Stimulated activated naive CD4-positive, alpha-beta T cell treated with Interleukin-2 at 50 U/mL for 16 hours (primary cell): ENCODE results near the gene LRRC47.
A peak's percentile ranks its signal among the peaks of the same experiment; 100 is the strongest.
"Not testable (repeated sequence)": the region's sequence is repeated elsewhere in the genome, so short reads cannot be mapped to it uniquely, and the experiment has no call there.

Experiments used
- DNase-seq: peaks from one replicate; lab custom pipeline; 2025; lab: John Stamatoyannopoulos, UW

Gene LRRC47

DNA sequence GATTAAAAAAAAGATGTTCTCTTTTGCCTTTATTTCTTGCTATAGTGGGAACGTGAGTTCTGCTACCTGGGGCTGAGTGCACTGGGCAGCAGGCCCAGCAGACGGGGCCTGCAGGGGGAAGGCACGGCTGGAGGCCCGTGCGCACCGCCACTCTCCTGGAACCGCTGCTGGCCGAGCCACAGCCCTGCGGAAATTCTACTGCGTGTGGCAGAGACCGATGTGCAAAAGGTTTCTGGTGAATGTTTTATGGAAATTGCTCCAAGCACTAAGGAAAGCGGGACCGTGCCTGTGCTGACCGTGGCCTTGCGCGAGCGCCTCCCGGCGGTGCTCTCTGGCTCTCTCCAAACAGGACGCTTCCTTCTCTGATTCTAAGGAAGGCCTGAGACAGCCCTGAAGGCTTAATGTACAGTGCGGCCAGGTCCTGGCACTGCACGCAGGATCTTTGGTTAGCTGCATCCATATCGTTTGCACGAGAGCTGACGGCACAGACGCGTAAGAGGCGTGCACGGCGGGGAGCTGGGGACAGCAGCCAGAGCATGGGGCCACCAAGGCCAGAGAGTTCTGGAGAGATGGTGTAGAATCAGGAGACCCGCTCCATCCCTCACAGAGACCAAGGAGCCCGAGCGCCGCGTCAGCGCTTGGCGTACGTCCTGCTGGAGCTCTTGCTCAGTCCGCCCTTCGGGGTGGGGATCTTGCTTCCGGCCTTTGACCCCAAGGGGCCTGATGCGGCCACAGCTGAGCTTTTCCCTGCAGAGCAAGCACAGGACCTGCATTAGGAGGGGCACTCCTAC, 18.7 kb upstream of the LRRC47 start:
- DNase-seq: no peak

DNA sequence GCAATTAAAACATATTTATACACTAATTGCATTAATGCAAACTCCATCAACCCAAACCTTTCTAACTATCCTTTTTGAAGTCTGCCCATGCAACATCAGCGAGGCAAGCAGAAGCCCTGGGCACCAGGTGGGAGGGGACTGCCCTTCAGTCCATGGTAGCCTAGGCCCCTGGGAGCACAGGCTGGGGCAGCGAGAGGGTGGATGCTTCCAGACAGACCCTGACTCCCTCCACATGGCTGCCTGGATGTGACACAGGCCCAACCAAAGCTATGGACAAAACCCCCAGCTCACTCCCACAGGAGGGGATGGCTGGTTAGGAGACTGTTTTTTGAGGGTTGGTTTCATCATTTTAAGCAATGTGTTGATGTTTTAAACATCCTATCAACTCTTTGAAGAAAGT, 17.8 kb upstream of the LRRC47 start:
- no peak for DNase-seq

DNA sequence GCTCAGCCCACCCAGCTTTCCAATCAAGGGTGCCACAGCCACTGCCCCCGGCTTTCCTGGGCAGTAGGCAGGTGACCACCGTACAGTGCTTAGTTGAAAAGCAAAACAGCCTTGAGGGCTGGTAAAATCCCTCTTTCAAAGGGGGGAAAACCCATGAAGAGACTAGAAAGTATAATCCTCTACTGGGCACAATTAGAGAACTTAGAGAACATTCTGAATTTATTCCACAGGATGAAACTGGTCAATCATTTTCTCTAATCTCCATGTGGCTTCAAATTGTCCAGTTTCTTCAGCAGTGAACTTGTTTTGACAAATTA, 15.3 kb upstream of the LRRC47 start:
- DNase-seq: no peak

DNA sequence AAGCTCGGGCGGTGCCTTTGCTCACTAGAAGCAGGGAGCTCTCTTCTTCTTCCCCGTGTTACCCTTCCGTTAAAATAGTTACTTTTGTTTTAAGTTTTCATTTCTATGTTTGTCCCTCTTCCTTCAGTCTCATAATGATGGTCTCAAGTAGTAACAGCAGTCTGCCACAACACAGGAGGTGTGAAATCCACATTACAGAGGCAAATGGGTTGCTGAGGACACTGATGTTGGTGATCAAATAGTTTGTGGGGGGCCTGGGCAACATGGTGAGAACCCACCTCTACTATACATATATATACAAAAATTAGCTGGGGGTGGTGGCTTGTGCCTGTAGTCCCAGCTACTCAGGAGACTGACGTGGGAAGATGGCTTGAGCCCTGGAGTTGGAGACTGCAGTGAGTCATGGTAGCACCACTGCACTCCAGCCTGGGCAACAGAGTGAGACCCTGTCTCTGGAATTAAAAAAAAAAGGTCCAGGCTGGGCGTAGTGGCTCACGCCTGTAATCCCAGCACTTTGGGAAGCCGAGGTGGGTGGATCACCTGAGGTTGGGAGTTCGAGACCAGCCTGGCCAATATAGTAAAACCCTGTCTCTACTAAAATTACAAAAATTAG, 14.0 kb upstream of the LRRC47 start:
- not testable (repeated sequence) for DNase-seq

DNA sequence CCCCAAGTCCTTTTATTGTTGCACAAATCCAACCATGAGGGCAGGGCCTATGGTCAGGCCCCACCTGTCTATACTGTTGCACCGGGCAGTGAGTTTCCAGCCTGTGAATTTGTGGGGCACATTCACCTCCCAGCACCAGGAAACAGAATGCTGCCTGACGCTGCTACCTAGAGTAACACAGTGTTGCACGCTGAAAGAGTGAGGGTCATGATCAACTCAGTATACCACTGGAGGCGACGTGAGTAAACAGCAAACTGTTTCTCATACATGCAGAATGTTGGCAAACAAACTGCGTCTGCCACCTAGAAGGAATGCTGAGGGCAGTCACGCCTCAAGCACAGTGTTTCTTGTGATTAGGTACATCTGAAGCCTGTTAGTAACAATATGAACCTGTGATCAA, 13.4 kb upstream of the LRRC47 start:
- DNase-seq: no peak

DNA sequence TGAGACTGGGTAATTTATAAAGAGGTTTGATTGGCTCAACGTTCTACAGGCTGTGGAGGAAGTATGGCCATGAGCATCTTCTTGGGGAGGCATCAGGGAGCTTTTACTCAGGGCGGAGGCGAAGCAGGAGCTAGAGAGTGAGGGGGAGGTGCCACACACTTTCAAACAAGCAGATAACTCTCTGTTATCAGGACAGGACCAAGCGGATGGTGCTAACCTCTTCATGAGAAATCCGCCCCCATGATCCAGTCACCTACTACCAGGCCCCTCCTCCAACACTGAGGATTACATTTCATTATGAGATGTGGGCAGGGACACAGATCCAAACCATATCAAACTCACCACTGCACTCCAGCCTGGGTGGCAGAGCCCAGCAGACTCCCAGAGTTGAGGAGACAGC, 11.5 kb upstream of the LRRC47 start:
- DNase-seq: no peak

DNA sequence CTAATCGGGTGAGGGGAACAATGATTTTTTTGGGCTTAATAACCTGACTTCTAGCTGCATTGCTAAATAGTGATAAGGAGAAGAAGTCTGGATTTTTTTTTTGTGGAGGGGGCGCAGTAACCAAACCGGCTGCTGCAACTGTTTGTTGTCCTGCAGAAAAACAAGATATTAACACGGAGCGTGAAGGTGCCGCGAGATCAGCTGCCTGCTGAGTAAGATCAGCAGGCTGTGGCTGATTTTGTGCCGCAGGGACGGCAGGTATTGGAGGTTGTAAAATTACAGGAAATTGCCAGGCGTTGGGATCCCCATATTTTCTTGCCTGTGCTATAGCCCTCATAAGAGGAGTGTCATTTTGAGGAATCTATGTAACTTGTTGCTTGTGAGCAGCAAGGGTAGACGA, 8.7 kb upstream of the LRRC47 start:
- DNase-seq: no peak

DNA sequence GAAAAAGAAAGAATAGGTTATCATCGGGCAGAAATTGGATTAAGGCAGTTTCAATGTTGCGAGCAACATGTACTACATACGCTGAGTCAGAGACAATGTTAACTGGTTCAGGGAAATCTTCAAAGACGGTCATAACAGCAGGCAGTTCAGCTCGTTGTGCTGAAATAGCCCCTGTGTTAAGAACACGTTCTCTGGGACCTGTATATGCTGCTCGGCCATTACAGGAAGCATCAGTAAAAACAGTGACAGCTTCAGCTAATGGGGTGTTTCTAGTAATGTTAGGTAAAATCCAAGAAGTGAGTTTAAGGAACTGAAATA, 8.3 kb upstream of the LRRC47 start:
- DNase-seq: not testable (repeated sequence)

DNA sequence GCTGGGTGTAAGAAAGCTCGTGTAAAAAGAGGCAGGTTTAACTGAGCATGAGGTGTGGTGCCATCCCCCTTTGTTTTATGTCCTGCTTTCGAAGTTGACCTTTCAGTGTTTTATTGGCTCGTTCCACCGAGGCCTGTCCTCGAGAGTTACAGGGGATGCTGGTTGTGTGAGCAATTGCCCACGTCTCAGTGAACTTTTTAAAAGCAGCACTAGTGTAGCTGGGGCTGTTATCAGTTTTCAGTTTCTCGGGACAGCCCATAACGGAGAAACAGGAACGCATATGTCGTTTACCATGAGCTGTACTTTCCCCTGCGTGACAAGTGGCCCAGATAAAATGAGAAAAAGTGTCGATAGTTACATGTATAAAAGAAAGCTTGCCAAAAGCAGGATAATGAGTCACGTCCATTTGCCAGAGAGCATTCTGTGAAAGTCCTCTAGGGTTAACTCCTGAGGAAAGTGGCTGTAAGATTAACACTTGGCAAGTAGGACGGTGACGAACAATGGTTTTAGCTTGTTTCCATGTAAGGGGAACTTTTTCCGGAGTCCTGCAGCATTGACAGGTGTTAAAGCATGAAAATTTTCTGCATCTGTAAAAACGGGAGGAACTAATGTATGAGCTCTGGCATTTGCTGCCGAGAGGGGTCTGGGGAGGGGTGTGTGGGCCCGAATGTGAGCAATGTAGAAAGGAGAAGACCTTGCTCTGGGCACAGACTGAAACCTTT, 7.8 kb upstream of the LRRC47 start:
- DNase-seq: no peak

DNA sequence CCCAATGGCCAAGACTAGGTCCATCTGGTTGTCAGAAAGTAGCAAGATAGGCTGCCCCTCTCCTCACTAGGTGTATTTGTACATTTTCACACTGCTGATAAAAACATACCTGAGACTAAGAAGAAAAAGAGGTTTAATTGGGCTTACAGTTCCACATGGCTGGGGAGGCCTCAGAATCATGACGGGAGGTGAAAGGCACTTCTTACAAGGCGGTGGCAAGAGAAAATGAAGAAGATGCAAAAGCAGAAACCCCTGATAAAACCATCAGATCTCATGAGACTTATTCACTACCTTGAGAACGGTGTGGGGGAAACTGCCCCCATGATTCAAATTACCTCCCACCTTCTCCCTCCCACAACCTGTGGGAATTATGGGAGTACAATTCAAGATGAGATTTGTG, 4.5 kb upstream of the LRRC47 start:
- DNase-seq: peak; percentile 30

DNA sequence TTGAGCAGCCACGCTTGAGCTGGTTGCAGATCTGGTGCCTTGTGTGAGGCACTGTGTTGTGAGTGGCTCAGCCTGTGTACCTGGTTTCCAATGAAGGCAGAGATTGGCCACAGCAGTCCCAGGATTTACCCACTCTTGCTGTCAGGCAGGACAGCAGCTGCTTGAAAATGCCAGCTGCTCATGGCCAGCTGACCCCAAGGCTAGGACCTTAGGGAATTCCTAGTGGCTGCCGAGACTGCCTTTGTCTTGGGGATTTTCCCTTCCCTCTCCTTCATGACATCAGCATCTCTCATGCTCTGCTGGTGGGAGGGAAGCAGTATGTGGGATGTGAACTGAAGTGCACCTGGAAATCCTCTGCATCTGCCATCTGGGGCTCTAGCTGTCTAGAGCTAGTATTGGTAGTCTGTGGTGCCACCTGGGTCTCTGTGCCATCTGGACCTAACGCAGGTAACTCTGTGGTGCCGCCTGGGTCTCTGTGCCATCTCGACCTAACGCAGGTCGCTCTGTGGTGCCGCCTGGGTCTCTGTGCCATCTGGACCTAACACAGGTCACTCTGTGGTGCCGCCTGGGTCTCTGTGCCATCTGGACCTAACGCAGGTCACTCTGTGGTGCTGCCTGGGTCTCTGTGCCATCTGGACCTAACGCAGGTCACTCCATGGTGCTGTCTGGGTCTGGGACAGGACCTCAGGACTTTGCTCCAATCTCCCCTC, 3.8 kb upstream of the LRRC47 start:
- no peak for DNase-seq

DNA sequence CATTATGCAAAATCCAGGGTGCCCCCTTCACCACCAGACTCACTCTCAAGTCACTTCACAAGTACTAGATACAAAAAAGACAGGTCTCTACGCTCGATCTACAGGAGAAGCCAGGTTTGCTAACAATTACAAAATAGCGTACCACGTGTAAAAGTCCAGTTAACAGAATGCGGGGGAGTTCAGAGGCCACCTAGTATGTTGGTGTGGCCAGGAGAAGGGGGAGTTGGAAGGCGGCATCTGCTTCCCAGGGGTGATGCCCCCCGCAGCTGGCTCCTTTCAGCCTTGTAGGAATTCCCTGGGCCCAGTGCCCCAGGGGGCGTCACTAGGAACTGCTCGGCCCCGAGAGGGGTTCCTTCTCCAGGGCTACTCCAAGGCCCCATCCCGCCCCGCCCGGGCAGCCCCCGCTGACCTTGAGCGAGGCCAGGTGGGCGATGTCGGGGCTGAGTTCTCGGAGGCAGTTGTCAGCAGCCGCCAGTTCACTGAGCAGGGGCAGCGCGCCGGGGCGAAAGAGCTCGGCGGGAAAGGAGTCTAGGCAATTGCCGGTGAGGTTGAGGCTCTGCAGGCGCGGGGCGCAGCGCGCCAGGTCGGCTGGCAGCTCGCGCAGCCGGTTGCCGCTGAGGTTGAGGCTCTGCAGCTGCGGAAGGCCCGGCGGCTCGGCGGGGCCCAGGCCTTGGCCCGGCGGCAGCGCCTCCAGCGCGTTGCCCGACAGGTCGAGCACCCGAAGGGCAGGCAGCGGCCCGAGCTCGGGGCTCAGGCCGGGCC, 664 bp downstream of the LRRC47 start:
- DNase-seq: no peak

DNA sequence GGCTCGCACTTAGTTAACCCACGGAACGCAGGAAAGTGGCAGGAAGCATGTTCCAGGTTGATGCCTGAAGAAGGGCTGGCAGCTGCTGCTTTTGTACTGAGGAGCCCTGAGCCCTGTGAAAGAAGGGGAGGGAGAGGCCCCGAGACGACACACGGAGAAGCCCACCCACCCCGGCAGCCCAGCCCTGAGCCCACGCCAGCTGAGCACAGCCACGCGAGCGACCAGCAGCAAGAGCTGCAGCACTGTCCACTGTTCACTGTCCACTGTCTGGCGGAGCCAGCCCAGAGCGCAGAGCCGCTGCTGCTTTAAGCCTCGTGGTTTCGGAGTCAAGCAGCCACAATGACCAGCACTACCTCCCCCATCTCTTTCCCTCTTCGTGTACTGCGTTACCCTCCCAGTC, 5.3 kb downstream of the LRRC47 start:
- DNase-seq: no peak

DNA sequence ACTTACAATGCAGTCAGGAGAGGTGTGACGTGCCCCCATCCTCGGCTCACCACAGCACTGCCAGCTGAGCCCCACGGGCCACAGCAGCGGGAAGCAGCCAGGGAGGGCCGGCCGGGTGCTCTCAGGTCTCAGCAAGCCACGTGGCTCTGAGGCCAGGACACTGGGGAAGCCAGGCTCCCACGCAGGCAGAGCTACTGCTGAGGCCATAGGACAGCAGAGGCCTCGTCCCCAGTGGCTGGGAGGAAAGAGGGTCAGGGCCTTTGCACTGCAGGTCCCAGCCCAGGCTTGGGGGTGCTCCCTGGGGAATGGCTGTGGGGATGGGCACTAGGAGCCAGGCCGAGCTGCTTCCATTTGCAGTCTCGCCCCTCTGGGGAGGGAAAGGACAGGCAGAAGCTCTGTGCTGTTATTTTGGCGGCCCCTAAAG, 5.8 kb downstream of the LRRC47 start:
- DNase-seq: no peak

DNA sequence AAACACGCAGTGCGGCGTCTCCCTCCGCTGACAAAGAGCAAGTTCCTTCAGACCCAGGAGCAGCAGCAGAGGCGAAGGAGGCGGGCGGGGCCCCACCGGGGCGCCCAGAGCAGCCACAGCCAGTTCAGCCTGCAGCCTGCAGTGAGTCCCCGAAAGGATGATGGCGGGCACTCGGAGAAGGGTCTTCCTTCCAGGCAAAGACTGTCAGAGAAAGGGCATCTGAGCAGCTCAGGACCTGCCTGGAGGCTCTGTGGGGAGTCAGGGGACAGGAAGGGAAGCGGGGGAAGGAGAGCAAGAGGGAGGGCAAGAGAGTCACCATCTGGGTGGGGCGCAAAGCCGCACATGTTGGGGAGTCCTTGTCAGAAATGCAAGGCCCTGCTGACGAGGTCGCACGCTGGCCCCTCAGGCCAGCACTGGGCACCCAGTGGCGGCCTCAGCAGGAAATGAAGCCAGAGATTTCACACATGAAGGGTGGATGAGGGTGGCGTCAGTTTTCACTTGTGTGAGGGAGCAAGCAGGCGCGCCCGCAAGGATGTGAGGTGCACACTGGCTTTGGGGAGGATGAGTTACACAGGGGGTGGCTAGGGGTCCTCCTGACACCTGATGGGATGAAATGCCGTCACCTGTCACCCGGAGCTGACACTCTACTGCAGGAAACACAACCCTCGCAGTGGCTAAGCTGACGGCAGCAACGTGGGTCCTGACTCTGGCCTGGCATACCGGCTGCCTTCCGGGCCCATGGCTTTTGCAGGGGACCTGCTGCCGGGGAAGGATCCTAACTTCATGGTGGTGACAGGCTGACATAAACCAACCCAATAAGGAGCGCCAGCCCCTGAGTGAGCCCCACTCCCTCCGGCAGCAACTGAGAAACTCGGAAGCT, 6.6 kb downstream of the LRRC47 start:
- no peak for DNase-seq

DNA sequence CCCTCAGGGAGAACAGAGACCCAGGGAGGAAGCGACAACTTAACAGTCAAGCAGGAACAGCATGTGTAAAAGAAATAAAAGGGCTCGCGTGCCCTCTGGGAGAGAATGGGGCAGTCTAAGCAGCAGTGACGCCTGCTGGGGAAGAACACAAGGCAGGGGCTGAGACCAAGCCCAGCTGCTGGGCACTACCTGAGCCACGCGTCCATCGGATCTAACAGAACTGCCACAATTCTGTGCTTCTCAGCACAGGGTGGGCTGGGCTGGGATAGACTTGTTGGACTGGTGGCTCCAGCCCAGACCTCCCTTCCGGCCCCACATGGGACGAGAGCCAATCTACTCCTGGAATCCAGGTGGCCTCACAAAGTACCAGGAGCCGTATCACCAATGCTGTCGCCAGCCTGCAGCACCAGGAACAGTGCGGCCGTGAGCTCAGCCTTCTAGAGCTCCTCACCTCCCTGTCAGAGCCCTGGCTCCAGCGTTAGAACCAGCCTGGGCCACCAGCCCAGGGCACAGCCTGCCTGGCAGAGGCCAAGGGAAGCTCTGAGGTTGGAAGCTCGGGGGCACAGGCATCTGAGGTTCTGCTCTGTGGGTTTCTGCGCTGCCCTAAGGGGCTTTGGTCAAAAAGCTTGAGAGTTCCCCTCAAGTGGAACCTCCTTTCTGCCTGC, 7.4 kb downstream of the LRRC47 start:
- DNase-seq: no peak

DNA sequence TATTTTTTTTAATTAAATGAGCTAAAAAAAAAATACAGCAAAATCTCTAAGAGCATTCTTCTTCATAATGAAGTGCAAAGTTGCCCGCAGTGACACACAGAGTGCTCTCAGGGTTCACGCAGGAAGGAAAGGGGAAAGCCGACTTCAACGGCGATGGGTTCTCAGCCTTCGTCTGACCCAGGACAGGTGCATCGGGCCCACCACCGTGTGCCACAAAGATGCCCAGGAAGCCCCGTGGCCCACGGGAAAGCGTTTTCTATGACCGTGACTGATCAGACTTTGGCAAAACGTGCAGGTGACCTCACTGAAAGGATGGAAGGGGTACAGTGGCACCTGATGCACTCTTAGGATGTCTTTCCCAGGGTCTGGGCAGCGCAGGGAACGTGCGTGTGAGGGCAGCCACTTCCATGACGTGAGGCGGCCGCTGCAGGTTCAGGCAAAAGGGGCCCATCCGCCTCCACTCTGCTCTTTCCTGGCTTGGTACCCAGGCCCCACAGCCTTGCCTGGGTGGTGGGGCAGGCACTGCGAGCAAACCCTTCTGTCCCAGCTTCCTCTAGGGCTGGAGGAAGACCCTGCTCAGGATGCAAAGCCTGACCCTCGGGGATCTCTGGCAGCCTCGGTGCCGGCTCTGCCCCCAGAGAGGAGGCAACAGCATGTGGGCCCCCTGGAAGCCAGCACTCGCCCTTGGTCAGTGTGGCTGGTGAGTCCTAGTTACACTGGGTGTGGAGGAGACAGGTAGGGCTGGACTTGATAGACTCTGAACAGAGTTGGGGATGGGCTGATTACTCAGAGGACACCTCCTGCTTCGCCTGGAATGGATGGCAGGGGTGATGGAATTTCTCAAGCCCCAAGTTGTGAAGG, 8.3 kb downstream of the LRRC47 start:
- no peak for DNase-seq

DNA sequence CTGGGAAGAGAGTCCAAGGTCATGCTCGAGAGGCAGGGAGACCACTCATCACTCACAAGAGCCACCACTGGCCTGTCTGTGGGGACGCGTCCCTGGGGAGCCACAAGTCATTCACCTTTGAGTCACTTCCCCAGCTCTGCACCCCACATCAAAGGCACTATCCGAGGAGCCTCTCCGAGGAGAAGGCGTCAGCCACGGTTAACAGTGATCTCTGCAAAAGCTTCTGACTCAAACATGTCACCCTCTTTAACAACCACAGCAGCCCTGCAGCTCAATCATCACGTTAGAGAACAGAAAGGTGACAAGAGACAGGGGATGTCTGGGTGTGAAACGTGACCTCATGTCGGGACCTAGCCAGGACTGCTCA, 9.0 kb downstream of the LRRC47 start:
- peak; percentile 73 for DNase-seq

DNA sequence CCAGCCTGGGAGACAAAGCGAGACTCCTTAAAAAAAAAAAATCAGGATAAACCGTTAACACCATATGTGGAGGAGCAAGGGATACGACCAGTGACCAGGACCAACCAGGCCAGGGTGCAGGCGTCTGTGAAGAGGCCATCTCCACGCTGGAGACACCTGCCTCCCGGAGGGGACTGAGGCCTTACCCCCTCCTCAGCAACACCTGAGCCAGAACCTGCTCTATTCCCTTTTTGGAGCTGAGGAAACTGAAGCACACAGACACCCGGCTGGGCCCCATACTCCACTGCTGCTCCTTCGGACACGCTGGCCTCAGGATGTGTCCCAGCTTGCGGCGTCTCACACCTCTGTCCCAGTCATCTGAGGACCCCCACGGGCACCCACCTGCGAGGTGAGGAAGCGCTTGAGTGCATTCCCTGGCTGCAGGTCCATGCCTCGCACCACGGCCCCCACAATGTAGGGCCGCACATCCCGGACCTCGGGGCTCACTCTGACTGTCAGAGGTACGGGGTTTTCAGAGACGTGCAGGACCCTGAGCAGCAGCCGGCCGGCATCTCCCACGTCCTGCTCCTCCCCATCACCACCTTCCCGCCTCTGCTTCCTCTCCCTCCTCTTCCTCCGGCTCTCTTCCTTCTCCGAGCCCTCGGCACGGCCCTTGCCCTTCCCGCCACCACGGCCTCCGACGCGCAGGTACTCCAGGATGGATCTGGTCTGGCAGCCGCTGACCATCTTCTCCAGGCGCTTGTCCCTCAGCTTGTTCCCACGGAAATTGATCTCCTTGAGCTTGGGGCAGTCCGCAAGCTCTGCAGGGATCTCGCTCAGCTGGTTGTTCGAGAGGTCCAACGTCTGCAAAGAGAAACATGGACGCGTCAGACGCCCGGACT, 9.6 kb downstream of the LRRC47 start:
- DNase-seq: no peak
